Kidney tubule cell (primary cell): ENCODE results near the gene SCAF11.

ENCODE experiments used
- DNase-seq: peaks from one replicate; pipeline ENCODE4 v3.0.0-alpha.2; 2018; ENCODE audit warnings: low spot score

The SCAF11 gene

GRCh38 chr12:45918818-45919217 lies 71.6 kb downstream of the SCAF11 start:
- DNase-seq, result no peak

DNA sequence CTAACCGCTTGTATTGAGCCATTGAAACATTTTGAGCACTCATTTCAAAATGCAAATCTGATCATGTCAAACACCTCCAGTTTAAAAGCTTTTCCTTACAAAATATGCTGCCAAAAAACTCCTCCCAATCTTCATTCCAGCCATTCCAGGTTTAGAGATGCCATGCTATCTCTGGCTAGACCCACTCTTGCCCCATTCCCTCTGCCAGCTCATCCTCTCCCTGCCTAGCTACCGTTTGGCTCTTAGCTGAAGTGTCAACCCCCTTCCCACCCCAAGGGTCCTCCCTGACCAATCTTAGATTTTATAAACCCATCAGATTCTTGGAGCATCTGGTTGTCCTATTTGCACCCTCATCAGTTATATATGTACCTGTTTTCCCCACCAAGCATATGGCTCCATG lies 75.0 kb downstream of the SCAF11 start:
- DNase-seq, result no peak

GRCh38 chr12:45914090-45914489 lies 76.3 kb downstream of the SCAF11 start:
- DNase-seq, result peak; percentile 81

GRCh38 chr12:45913631-45914030 lies 76.7 kb downstream of the SCAF11 start:
- DNase-seq, result no peak

DNA sequence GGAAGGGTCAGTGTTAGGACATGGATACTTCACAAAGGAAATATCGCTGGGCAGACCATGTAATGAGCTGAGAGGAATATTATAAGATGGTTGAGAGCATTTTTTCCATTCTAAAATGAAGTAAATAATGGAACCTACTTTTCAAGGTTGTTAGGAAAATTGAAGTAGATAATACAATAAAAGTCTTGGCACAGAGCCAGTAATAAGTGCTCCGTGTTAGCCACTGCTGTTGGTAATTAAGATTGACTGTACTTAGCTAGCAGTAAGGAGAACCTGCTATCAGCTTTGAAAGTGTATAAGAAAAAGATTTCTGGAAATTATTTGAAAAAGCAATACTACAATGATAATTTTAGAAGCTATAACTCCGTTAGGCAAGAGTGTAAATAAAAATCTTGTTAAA lies 77.6 kb downstream of the SCAF11 start:
- no peak for DNase-seq

DNA sequence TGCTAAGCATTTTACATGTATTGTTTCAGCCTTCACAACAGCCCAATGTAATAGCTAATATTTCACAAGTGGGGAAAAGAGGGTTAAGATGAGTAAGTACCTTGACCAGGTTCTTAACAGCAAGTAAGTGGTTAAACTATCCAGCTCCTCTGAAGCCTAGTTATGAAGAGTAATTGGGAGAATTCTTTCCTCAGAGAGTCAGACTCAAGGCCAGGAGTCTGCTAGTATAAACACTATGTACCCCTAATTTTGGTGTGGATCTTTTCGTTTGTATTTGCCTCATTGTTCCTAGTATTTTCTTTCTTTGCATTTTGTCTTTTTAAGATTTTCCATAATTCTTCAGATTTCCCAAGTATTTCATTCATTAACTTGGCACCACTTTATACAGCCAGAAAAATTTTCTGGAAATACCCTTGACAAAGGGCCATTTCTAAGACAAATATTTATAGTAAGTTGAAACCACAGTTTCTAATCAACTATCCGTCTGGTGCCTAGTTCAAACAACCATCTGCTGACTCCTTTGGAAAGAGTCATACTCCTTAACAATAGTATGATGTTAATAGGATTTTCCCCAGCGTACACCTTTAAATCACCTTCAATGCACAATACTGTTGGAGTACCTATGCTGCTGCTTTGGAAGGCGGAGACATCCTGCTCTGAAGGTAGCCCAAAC lies 81.2 kb downstream of the SCAF11 start:
- DNase-seq, result no peak

GRCh38 chr12:45907955-45908354 lies 82.4 kb downstream of the SCAF11 start:
- no peak for DNase-seq

DNA sequence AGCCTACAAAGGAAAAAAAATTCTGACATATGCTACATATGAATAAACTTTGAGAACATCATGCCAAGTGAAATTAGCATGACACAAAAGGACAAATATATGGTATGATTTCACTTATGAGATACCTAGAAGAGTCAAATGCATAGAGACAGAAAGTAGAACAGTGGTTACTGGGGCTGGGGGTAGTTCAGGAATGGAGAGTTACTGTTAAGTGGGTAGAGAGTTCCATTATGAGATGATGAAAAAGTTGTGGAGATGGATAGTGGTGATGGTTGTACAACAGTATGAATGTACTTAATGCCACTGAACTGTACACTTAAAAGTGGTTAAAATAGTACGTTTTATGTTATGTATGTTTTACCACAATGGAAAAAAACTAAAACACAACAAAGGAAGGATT lies 92.3 kb downstream of the SCAF11 start:
- no peak for DNase-seq

DNA sequence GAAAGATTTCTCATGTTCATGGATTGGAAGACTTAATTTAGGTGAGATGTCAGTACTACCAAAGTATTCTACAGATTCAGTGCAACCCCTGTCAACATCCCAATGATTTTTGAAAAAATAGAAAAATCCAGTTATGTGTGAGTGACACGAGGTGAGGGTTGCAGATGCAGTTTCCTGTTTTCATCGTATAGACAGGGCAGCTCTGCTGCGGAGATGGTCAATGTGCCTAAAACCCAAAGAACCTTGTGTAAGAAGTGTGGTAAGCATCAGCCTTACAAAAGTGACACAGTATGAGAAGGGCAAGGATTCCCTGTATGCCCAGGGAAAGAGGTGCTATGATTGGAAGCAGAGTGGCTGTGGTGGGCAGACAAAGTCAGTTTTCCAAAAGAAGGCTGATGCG lies 94.4 kb downstream of the SCAF11 start:
- DNase-seq, result no peak

DNA sequence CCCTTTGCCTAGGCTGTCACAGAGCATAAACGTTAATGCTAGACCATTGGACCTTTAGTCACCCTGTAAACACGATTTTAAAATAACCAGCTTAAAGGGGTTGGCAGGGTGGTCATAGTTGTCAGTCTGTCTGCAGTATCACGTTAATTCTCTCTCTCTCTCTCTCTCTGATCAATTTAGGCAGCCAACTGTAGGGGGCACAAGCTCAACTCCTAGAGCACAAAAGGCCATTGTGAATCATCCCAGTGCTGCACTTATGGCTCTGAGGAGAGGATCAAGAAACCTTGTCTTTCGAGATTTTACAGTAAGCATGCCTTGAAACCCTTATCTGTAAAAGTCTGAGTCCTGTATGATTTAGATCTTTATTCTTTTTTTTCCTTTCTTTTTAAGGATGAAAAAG lies 97.1 kb downstream of the SCAF11 start:
- no peak for DNase-seq

DNA sequence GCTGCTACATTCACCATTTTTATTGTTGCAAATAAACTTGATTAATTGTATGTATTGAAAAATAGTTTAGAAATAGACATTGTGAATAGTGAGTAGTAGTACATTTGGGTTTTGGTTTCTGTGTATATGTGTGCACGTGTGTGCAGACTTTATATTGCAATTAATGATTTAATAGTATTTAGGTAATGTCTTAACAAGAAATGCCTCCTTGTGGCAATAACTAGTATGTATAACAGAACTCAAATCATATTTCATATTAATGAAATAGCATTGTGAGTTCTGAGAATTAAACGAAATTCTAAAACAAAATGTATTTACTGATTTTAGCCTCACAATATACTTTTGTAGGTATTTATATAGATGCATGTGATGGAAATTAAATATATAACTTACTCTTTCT lies 100.1 kb downstream of the SCAF11 start:
- no peak for DNase-seq

GRCh38 chr12:45887544-45887943 lies 102.8 kb downstream of the SCAF11 start:
- DNase-seq, result no peak

DNA sequence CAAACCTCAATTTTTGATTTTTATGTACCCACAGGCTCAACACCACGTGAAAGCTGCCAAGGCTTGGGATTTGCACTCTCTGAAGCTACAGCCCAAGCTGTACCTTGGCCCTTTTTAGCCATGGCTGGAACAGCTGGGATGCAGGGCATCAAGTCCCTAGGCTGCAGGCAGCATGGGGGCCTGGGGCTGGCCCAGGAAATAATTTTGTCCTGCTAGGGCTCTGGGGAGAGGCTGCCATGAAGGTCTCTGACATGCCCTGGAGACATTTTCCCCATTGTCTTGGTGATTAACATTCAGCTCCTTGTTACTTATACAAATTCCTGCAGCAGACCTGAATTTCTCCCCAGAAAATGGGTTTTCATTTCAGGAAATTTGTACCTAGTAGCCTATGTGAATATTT lies 103.7 kb downstream of the SCAF11 start:
- DNase-seq, result no peak

GRCh38 chr12:45883187-45883586 lies 107.2 kb downstream of the SCAF11 start:
- DNase-seq, result no peak

- no peak for DNase-seq
These were observed 109.8 kb downstream of the SCAF11 start for GRCh38 chr12:45880533-45880932.

DNA sequence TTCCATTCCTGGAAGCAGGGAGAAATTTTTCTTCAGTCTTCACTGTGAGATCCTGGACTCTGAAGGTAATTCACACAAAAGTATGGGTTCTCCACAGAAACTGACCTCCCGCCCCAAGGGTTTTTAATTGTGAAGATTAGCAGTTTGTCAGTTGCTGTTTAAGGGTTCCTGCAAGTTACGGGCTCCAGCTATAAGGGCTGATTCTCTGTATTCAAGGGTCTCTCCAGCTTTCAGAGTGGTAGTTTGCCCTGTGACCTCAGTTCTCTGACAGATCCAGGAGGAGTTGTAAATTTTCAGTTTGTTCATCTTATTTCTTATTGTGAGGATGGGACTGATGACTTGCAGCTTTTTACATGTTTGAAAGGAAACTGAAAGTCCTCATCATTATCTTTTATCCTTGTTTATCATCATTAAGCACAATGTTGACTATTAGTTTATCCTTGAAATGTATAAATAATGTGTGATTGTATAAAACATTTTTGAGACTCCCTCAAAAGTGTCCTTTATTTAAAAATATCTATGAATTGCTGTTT lies 110.9 kb downstream of the SCAF11 start:
- DNase-seq, result no peak

DNA sequence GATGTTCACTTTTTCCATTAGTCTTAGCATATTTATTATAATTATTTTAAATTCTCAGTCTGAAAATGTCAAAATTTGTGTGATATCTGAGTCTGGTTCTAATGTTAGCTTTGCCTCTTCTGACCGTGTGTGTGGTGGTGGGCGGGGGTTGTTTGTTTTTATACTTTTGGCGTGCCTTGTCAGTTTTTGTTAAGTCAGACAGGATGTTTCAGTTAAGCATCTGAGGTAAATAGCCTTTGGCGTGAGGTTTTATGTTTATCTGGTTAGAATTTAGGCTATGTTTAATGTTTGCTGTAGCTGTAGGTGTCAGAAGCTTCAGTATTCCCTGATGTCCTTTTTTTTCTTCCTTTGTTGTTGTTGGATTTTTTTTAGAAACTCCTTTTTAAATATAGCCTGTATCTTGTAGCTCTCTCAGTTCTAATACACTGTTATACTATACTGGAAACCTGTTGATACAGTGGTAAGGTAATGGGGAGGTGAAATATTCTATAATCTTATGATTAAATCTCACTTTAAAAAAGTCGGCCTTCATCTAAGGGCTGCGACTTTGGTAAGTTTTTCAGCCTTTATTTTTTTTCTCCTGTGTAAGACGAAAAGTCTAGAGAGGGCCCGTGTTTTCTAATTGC lies 111.6 kb downstream of the SCAF11 start:
- no peak for DNase-seq

DNA sequence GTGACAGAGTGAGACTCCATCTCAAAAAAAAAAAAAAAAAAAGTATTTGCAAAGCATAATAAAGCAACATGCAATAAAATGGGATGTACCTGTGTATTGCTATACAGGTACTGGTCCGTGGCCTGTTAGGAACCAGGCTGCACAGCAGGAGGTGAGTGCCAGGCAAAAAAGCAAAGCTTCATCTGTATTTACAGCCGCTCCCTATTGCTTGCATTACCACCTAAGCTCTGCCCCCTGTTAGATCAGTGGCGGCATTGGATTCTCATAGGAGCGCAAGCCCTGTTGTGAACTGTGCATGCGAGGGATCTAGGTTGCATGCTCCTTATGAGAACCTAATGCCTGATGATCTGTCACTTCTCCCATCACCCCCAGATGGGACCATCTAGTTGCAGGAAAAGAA lies 113.3 kb downstream of the SCAF11 start:
- DNase-seq, result no peak

DNA sequence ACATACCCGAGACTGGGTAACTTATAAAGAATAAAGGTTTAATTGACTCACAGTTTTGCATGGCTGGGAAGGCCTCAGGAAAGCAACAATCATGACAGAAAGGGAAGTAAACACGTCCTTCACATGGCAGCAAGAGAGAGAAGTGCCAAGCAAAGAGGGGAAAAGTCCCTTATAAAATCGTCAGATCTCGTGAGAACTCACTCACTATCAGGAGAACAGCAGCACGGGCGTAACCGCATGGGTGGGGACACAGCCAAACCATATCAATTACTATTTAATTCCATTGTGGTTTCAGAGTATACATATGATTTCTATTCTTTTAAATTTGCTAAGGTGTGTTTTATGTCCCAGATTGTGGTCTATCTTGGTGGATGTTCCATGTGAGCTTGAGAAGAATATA lies 117.9 kb downstream of the SCAF11 start:
- DNase-seq, result no peak
